NCI-H2171 treated with DMSO at 0.1 percent for 48 hours (cell line): Measurements from ENCODE around the gene ABCA5.

Source experiments
- DNase-seq: peaks from one replicate; lab custom pipeline; 2025; lab: John Stamatoyannopoulos, UW

Gene ABCA5

GRCh38 chr17:69254187-69254586 is 72.7 kb downstream of the ABCA5 start:
- no peak for DNase-seq

GRCh38 chr17:69250641-69251040 is 76.3 kb downstream of the ABCA5 start:
- DNase-seq: no peak

- peak; percentile 76 for DNase-seq
These were observed 80.1 kb downstream of the ABCA5 start for GRCh38 chr17:69246726-69247375.

GRCh38 chr17:69246202-69246601 is 80.7 kb downstream of the ABCA5 start:
- no peak for DNase-seq

GRCh38 chr17:69245617-69246016 is 81.3 kb downstream of the ABCA5 start:
- no peak for DNase-seq

GRCh38 chr17:69239611-69240600 is 87.0 kb downstream of the ABCA5 start:
- DNase-seq: no peak

- DNase-seq: no peak
These were observed 90.0 kb downstream of the ABCA5 start for GRCh38 chr17:69236946-69237345.

- no peak for DNase-seq
These were observed 90.5 kb downstream of the ABCA5 start for GRCh38 chr17:69236464-69236863.

GRCh38 chr17:69235338-69236058 is 91.4 kb downstream of the ABCA5 start:
- peak; percentile 74 for DNase-seq

- DNase-seq: no peak
These were observed 94.3 kb downstream of the ABCA5 start for GRCh38 chr17:69232650-69233049.

GRCh38 chr17:69231521-69231920 is 95.4 kb downstream of the ABCA5 start:
- DNase-seq: no peak

- no peak for DNase-seq
These were observed 96.0 kb downstream of the ABCA5 start for GRCh38 chr17:69230939-69231338.

GRCh38 chr17:69228576-69228975 is 98.4 kb downstream of the ABCA5 start, which contains the start of gene ABCA10:
ABCA10 (minus strand) TSS chr17:69228824; CDS start chr17:69225358, 3,466 bp downstream.
- DNase-seq: no peak

- no peak for DNase-seq
These were observed 98.9 kb downstream of the ABCA5 start for GRCh38 chr17:69228018-69228417.

GRCh38 chr17:69227541-69227940 is 99.4 kb downstream of the ABCA5 start:
- no peak for DNase-seq

GRCh38 chr17:69223809-69224208 is 103.1 kb downstream of the ABCA5 start:
- DNase-seq: no peak

- no peak for DNase-seq
These were observed 104.2 kb downstream of the ABCA5 start for GRCh38 chr17:69222707-69223258.

GRCh38 chr17:69220098-69220497 is 106.8 kb downstream of the ABCA5 start:
- no peak for DNase-seq

- DNase-seq: no peak
These were observed 107.9 kb downstream of the ABCA5 start for GRCh38 chr17:69218986-69219385.

- DNase-seq: no peak
These were observed 113.7 kb downstream of the ABCA5 start for GRCh38 chr17:69213059-69213813.

GRCh38 chr17:69208640-69209039 is 118.3 kb downstream of the ABCA5 start:
- no peak for DNase-seq
